Measurements from ENCODE around the gene MEGF6. TPM values are rescaled to one million over a fixed set of nuclear protein-coding genes. Genes with fewer than 3 reads are reported as not detected.

Gene MEGF6
- total RNA-seq, 1 donor from 2014 or later = 33.3 TPM

GRCh38 chr1:3465935-3466321, 145.4 kb downstream of the MEGF6 start:
- no peak for DNase-seq (ENCODE audit: low read depth)
- no peak overlapping the region for H3K4me3 ChIP-seq (ENCODE audit: low read depth, low read length)
- TF ChIP-seq, protein P1, sequence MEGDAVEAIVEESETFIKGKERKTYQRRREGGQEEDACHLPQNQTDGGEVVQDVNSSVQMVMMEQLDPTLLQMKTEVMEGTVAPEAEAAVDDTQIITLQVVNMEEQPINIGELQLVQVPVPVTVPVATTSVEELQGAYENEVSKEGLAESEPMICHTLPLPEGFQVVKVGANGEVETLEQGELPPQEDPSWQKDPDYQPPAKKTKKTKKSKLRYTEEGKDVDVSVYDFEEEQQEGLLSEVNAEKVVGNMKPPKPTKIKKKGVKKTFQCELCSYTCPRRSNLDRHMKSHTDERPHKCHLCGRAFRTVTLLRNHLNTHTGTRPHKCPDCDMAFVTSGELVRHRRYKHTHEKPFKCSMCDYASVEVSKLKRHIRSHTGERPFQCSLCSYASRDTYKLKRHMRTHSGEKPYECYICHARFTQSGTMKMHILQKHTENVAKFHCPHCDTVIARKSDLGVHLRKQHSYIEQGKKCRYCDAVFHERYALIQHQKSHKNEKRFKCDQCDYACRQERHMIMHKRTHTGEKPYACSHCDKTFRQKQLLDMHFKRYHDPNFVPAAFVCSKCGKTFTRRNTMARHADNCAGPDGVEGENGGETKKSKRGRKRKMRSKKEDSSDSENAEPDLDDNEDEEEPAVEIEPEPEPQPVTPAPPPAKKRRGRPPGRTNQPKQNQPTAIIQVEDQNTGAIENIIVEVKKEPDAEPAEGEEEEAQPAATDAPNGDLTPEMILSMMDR (conservative IDR thresholded peaks at IDR 0.05; ENCODE audit: low read depth, low read length) = no peak

GRCh38 chr1:3465091-3465934, 146.0 kb downstream of the MEGF6 start:
- no peak for DNase-seq (ENCODE audit: low read depth)
- H3K4me3 ChIP-seq (ENCODE audit: low read depth, low read length) = no peak overlapping the region
- TF ChIP-seq, protein P1 (conservative IDR thresholded peaks at IDR 0.05; ENCODE audit: low read depth, low read length) = no peak

DNA sequence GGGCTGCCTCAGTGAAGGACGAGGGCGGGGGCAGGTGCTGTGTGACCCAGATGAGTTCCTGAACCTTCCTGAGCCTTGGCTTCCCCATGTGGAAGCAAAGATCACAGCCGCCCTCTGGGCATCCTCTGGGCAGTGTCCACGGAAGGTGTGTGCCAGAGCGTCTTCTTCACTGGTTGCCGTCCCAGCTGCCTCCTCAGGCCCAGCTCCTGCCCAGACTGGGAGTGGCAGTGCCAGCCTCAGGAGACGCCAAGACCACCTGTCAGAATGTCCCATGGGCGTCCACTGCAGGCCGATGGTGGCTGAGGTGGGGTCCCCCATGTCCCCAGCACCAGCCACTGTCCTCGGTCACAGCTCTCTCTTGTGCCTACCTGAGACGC, 146.7 kb downstream of the MEGF6 start:
- H3K4me3 ChIP-seq (ENCODE audit: low read depth, low read length) = no peak overlapping the region
- DNase-seq (ENCODE audit: low read depth) = no peak
- TF ChIP-seq, protein P1 (conservative IDR thresholded peaks at IDR 0.05; ENCODE audit: low read depth, low read length) = no peak

GRCh38 chr1:3463891-3464648, 147.2 kb downstream of the MEGF6 start:
- H3K4me3 ChIP-seq (ENCODE audit: low read depth, low read length) = no peak overlapping the region
- TF ChIP-seq, protein P1 (conservative IDR thresholded peaks at IDR 0.05; ENCODE audit: low read depth, low read length) = no peak

GRCh38 chr1:3463408-3463863, 147.9 kb downstream of the MEGF6 start:
- no peak overlapping the region for H3K4me3 ChIP-seq (ENCODE audit: low read depth, low read length)
- TF ChIP-seq, protein P1 (conservative IDR thresholded peaks at IDR 0.05; ENCODE audit: low read depth, low read length) = no peak
- no peak for DNase-seq (ENCODE audit: low read depth)

More at GRCh38 chr1:3463891-3464648, 147.2 kb downstream of the MEGF6 start:
- DNase-seq (ENCODE audit: low read depth) = no peak

GRCh38 chr1:3463013-3463385, 148.3 kb downstream of the MEGF6 start:
- no peak for DNase-seq (ENCODE audit: low read depth)
- TF ChIP-seq, protein P1 (conservative IDR thresholded peaks at IDR 0.05; ENCODE audit: low read depth, low read length) = no peak

More at GRCh38 chr1:3463013-3463385, 148.3 kb downstream of the MEGF6 start:
- H3K4me3 ChIP-seq (ENCODE audit: low read depth, low read length) = no peak overlapping the region

Measured in epithelial cell of proximal tubule (primary cell).